Keratinocyte (primary cell): Measurements from ENCODE around the gene TMEFF2. TPM values are rescaled to one million over a fixed set of nuclear protein-coding genes. Genes with fewer than 3 reads are reported as not detected.

ENCODE experiments used
- DNase-seq: peaks from one replicate; pipeline ENCODE4 v3.0.0-alpha.2; 2011; ENCODE audit warnings: low read depth, missing footprints, low spot score
- FAIRE-seq: peaks from 2 replicates; lab custom pipeline; 2011; peaks lifted over from hg19 to GRCh38; lab: Jason Lieb, UNC
- H2AFZ ChIP-seq: 2 replicates; pipeline ENCODE4 v1.6.0; 2012; ENCODE audit warnings: low read length, control low read depth, inconsistent platforms; ENCODE audit not compliant: control insufficient read depth
- H3K27ac ChIP-seq: 2 replicates; pipeline ENCODE4 v1.5.1; 2011; ENCODE audit warnings: low read length; ENCODE audit not compliant: control insufficient read depth, insufficient read depth
- H3K27me3 ChIP-seq: 3 replicates; pipeline ENCODE4 v1.6.0; 2011; ENCODE audit warnings: low read length; ENCODE audit not compliant: control insufficient read depth, insufficient read depth; ENCODE audit errors: extremely low read depth
- H3K36me3 ChIP-seq, 2 experiments: 2 replicates in 1 of 2; 3 replicates in 1 of 2; pipeline ENCODE4 v1.5.1; 2011; ENCODE audit warnings: low read length in 2 of 2, mild to moderate bottlenecking in 1 of 2; ENCODE audit not compliant: control insufficient read depth in 2 of 2, insufficient read depth in 2 of 2; ENCODE audit errors: extremely low read depth in 1 of 2
- H3K4me1 ChIP-seq: 3 replicates; pipeline ENCODE4 v1.5.1; 2011; ENCODE audit warnings: low read length; ENCODE audit not compliant: control insufficient read depth, insufficient read depth; ENCODE audit errors: extremely low read depth
- H3K4me2 ChIP-seq: 3 replicates; pipeline ENCODE4 v1.6.0; 2011; ENCODE audit warnings: low read depth, low read length; ENCODE audit not compliant: control insufficient read depth, insufficient read depth; ENCODE audit errors: extremely low read depth
- H3K4me3 ChIP-seq, 3 experiments: fragments of 200-600 bp in 1 of 3; sonication (generic) in 1 of 3; 2 replicates in 2 of 3; 3 replicates in 1 of 3; pipeline ENCODE4 v1.5.1; 2011 to 2016; ENCODE audit warnings: low read length in 3 of 3, mild to moderate bottlenecking in 3 of 3, control low read depth in 2 of 3, inconsistent platforms in 1 of 3, low read depth in 1 of 3, mixed read lengths in 1 of 3, mixed run types in 1 of 3, moderate library complexity in 1 of 3; ENCODE audit not compliant: control insufficient read depth in 2 of 3, insufficient read depth in 2 of 3; ENCODE audit errors: extremely low read depth in 1 of 3
- H3K79me2 ChIP-seq: 2 replicates; pipeline ENCODE4 v1.6.0; 2012; ENCODE audit warnings: low read length; ENCODE audit not compliant: control insufficient read depth, insufficient read depth
- H3K9ac ChIP-seq: 3 replicates; pipeline ENCODE4 v1.6.0; 2011; ENCODE audit warnings: low read length; ENCODE audit not compliant: control insufficient read depth, insufficient read depth; ENCODE audit errors: extremely low read depth
- H3K9me1 ChIP-seq: 3 replicates; pipeline ENCODE4 v1.6.0; 2011; ENCODE audit warnings: low read length; ENCODE audit not compliant: control insufficient read depth, insufficient read depth; ENCODE audit errors: extremely low read depth
- H3K9me3 ChIP-seq: 2 replicates; pipeline ENCODE4 v1.5.1; 2012; ENCODE audit warnings: low read depth, low read length; ENCODE audit not compliant: control insufficient read depth
- H4K20me1 ChIP-seq: 3 replicates; pipeline ENCODE4 v1.6.0; 2011; ENCODE audit warnings: low read length; ENCODE audit not compliant: control insufficient read depth, insufficient read depth; ENCODE audit errors: extremely low read depth
- CTCF ChIP-seq, 3 experiments: IDR thresholded peaks in 1 of 3; conservative IDR thresholded peaks in 1 of 3; optimal IDR thresholded peaks in 1 of 3; 2 replicates in 2 of 3; 3 replicates in 1 of 3; pipeline versions ENCODE3 to v1.5.1; 2011; ENCODE audit warnings: low read length in 3 of 3, mild to moderate bottlenecking in 3 of 3, moderate library complexity in 2 of 3, control low read depth in 1 of 3, inconsistent platforms in 1 of 3; ENCODE audit not compliant: insufficient read depth in 2 of 3; ENCODE audit errors: extremely low read depth in 1 of 3
- EZH2 ChIP-seq: IDR thresholded peaks from one replicate; pipeline ENCODE4 v1.6.1; 2012; ENCODE audit warnings: inconsistent platforms, mild to moderate bottlenecking, low read length, moderate library complexity
- dilution Hi-C: fragments of 300-500 bp; cut with MboI; formaldehyde crosslinking; loops from one replicate; pipeline ENCODE4 v1.7.0; 2020; ENCODE audit warnings: low sequenced_read_pairs; ENCODE audit not compliant: extremely low pct_ligation_motif_present
- polyA plus RNA-seq, 5 experiments: library from polyadenylated mRNA; depleted of rRNA in 3 of 5; stranded (reverse) in 3 of 5; stranded (forward) in 1 of 5; unstranded in 1 of 5; fragments of >200 nt; gene quantifications; 1 replicate in 1 of 5; 2 replicates in 3 of 5; 3 replicates in 1 of 5; pipeline versions ENCODE4 v1.2.1 to v1.2.3, GENCODE V29; 2011 to 2012; ENCODE audit warnings: missing spikeins in 2 of 5, low read depth in 1 of 5, low replicate concordance in 1 of 5

TMEFF2 gene
- polyA plus RNA-seq, 1 donor (not counting 4 experiments of a cell fraction or from before 2014, with no cell fraction given): not detected

GRCh38 chr2:192157776-192158175 is 37.0 kb downstream of the TMEFF2 start:
- no peak overlapping the region for H3K9ac ChIP-seq
- H4K20me1 ChIP-seq: no peaks in the 10 kb centered on the region
- no peak overlapping the region for H3K4me2 ChIP-seq
- H3K36me3 ChIP-seq: no peaks in the 10 kb centered on the region
- no peak overlapping the region for H3K27ac ChIP-seq
- TF ChIP-seq EZH2: no peak
- TF ChIP-seq CTCF (optimal IDR thresholded peaks at IDR 0.05 in 1 of 3, IDR thresholded peaks at IDR 0.05 in 1 of 3, conservative IDR thresholded peaks at IDR 0.05 in 1 of 3; ENCODE audit: extremely low read depth in 1 of 3, insufficient read depth in 2 of 3, low read length in 3 of 3): no peak
- no peaks in the 10 kb centered on the region for H3K9me3 ChIP-seq
- no peak overlapping the region for H2AFZ ChIP-seq
- H3K9me1 ChIP-seq: no peaks in the 10 kb centered on the region
- H3K4me3 ChIP-seq: no peak overlapping the region
- H3K79me2 ChIP-seq: no peaks in the 10 kb centered on the region
- FAIRE-seq (no peak), DNase-seq (no peak)
- dilution Hi-C loops: loop anchor here (25.0 kb wide), 1 partner anchor 345 kb away; no protein-coding TSS in a partner anchor
- H3K27me3 ChIP-seq: no peaks in the 10 kb centered on the region
- H3K4me1 ChIP-seq: no peaks in the 10 kb centered on the region

GRCh38 chr2:192155511-192156118 is 39.1 kb downstream of the TMEFF2 start:
- H3K36me3 ChIP-seq: no peaks in the 10 kb centered on the region
- no peak overlapping the region for H3K9ac ChIP-seq
- TF ChIP-seq EZH2 (no peak), CTCF (optimal IDR thresholded peaks at IDR 0.05 in 1 of 3, IDR thresholded peaks at IDR 0.05 in 1 of 3, conservative IDR thresholded peaks at IDR 0.05 in 1 of 3; ENCODE audit: extremely low read depth in 1 of 3, insufficient read depth in 2 of 3, low read length in 3 of 3) (no peak)
- H3K27ac ChIP-seq: no peak overlapping the region
- H3K27me3 ChIP-seq: no peaks in the 10 kb centered on the region
- no peak overlapping the region for H2AFZ ChIP-seq
- no peak overlapping the region for H3K4me3 ChIP-seq
- dilution Hi-C loops: loop anchor here (25.0 kb wide), 1 partner anchor 343 kb away; no protein-coding TSS in a partner anchor
- FAIRE-seq (no peak), DNase-seq (no peak)
- no peaks in the 10 kb centered on the region for H3K79me2 ChIP-seq
- H3K9me1 ChIP-seq: no peaks in the 10 kb centered on the region
- H3K4me1 ChIP-seq: no peaks in the 10 kb centered on the region
- no peaks in the 10 kb centered on the region for H3K9me3 ChIP-seq
- no peaks in the 10 kb centered on the region for H4K20me1 ChIP-seq
- no peak overlapping the region for H3K4me2 ChIP-seq
